Placental pericyte (primary cell): ENCODE measurements around the gene OR1Q1. TPM values are rescaled to one million over a fixed set of nuclear protein-coding genes. Genes with fewer than 3 reads are reported as not detected.

Experiments
- total RNA-seq: library from RNA; depleted of rRNA; stranded (reverse); fragments of >200 nt; gene quantifications from 2 replicates; pipeline ENCODE4 v1.2.3, GENCODE V29; 2012

The OR1Q1 gene
- not detected in 2 replicates for total RNA-seq

GRCh38 chr9:122614362-122614761, at the start of gene OR1Q1:
TSS of gene OR1Q1 (plus strand) at chr9:122614738. CDS start at chr9:122614738, 0 bp downstream.

DNA sequence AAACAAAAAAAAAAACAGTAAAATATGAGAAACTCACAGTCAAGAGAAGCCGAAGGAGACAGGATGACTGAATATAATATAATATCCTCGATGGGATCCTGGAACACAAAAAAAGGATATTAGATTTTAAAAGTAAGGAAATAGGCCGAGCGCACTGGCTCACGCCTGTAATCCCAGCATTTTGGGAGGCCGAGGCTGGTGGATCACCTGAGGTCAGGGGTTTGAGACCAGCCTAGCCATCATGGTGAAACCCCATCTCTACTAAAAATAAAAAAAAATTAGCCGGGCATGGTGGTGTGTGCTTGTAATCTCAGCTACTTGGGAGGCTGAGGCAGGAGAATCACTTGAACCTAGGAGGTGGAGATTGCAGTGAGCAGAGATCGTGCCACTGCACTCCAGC, 31.3 kb upstream of the OR1Q1 start, which contains the start of gene OR1L8:
TSS of gene OR1L8 (minus strand) at position 101 of the 400 bp plus-strand sequence. CDS start 14,907 bp downstream, outside the sequence.

DNA sequence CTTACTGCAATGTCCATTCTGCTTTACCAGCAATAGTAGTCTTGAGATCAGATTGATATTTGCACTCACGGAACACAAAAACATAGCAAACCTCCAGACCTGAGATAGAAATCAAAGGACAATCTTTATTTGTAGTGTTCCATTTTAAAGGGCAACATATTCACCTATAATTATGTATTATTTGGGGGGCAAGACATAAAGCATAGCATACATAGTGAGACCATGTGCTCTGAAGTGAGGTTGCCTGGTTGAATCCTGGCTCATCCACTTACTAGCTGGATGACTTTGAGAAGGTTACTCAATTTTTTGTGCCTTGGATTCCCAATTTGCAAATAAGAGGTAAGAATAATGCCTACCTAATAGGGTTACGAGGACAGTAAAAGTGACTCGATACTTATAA, 43.0 kb downstream of the OR1Q1 start, which contains the start of gene OR1B1:
TSS of gene OR1B1 (minus strand) at position 101 of the 400 bp plus-strand sequence.

DNA sequence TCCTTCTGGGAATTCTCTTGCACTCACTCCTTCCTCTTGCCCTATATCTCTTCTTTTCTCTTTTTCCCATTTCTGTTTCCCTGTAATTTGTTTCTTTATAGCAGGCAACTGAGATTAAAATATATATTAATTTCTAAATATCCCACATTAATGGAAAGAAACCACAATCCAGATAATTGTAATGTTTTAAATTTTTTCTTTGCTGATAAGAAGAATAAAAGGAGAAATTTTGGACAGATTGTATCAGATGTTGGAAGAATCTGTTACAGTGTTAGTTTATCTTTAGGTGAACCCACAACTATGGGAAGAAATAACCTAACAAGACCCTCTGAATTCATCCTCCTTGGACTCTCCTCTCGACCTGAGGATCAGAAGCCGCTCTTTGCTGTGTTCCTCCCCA, 46.9 kb downstream of the OR1Q1 start, which contains the start of gene OR1L1:
TSS of gene OR1L1 (plus strand) at position 301 of the 400 bp plus-strand sequence. CDS start at position 301, 0 bp downstream.

Other genes starting within 250 kb of the OR1Q1 start
- 4.6 and 39.2 TPM in 2 replicates for gene PTGS1, start 243.7 kb upstream of the OR1Q1 start, total RNA-seq
- not detected in 2 replicates for gene OR1J1, start 136.8 kb upstream of the OR1Q1 start, total RNA-seq
- not detected in 2 replicates for gene OR1J2, start 103.9 kb upstream of the OR1Q1 start, total RNA-seq
- not detected in 2 replicates for gene OR1J4, start 95.6 kb upstream of the OR1Q1 start, total RNA-seq
- gene OR1N1, start 87.4 kb upstream of the OR1Q1 start, total RNA-seq, result not detected in 2 replicates
- gene OR1N2, start 61.6 kb upstream of the OR1Q1 start, total RNA-seq, result not detected in 2 replicates
- not detected in 2 replicates for gene OR1L8, start 31.4 kb upstream of the OR1Q1 start, total RNA-seq
- not detected in 2 replicates for gene OR1B1, start 42.9 kb downstream of the OR1Q1 start, total RNA-seq
- gene OR1L1, start 47.0 kb downstream of the OR1Q1 start, total RNA-seq, result not detected in 2 replicates
- gene OR1L3, start 60.4 kb downstream of the OR1Q1 start, total RNA-seq, result not detected in 2 replicates
- gene OR1L4, start 109.3 kb downstream of the OR1Q1 start, total RNA-seq, result not detected in 2 replicates
- not detected in 2 replicates for gene OR1L6, start 127.6 kb downstream of the OR1Q1 start, total RNA-seq
- gene OR5C1, start 174.2 kb downstream of the OR1Q1 start, total RNA-seq, result not detected in 2 replicates
- not detected in 2 replicates for gene OR1K1, start 185.4 kb downstream of the OR1Q1 start, total RNA-seq
- 25.6 and 33.2 TPM in 2 replicates for gene PDCL, start 213.8 kb downstream of the OR1Q1 start, total RNA-seq